Right lobe of liver (tissue), 4 donors: Measurements from ENCODE around the gene BRSK1.

Experiments used
- POLR2A ChIP-seq: fragments of 450-650 bp; IDR thresholded peaks from one replicate; pipeline ENCODE4 v1.6.1; 2017; ENCODE audit warnings: antibody characterized with exemption, mild to moderate bottlenecking
- TF ChIP-seq, protein P1 (sequence below), 4 donors: fragments of 200-600 bp in 3 of 4; fragments of 450-650 bp in 1 of 4; IDR thresholded peaks; one replicate each; pipeline versions ENCODE4 v1.5.1 to v1.8.0; 2016 to 2022; ENCODE audit warnings: antibody characterized with exemption in 4 of 4, mild to moderate bottlenecking in 2 of 4
- donor health status: DM: no; HTN: no; CAD: no.
- donor health status: DM: no; HTN: no; CAD: no.
- donor health status: DM: no; HTN: yes; CAD: no.

DNA sequence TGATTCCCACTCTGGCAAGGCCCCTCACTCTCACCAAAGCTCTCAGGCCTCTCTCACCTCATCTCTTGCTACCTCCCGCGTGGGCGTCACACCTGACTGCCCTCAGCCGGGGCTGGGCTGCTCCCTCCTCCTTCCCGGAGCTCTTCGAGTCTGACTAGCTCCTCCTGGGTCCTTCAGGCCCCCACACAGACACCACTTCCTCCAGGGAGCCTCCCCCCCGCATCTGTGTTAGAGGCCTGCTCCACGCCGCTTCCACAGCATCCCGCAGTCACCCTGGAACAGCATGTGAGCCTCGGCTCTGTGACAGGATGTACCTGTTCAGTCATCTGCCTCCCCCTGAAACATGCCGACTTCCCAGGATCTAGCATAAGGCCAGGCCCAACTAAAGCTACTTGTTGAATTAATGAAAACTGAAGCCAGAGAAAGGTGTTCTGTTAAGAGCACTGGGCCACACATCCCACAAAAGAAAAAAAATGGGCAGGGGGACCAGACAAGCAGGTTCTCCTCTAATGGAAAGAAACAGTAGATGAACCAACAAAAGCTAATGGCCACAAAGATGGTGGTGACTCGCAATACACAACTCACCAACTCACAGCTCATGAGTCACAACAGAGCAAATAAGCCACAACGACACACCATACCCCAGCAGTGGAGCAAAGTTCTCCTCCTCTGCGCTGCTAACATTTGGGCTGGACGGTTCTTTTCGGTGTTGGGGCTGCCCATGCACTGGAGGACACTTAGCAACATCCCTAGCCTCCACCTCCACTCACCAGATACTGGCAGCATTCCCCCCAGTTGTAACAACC, 28.0 kb upstream of the BRSK1 start:
- TF ChIP-seq, protein P1, sequence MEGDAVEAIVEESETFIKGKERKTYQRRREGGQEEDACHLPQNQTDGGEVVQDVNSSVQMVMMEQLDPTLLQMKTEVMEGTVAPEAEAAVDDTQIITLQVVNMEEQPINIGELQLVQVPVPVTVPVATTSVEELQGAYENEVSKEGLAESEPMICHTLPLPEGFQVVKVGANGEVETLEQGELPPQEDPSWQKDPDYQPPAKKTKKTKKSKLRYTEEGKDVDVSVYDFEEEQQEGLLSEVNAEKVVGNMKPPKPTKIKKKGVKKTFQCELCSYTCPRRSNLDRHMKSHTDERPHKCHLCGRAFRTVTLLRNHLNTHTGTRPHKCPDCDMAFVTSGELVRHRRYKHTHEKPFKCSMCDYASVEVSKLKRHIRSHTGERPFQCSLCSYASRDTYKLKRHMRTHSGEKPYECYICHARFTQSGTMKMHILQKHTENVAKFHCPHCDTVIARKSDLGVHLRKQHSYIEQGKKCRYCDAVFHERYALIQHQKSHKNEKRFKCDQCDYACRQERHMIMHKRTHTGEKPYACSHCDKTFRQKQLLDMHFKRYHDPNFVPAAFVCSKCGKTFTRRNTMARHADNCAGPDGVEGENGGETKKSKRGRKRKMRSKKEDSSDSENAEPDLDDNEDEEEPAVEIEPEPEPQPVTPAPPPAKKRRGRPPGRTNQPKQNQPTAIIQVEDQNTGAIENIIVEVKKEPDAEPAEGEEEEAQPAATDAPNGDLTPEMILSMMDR (IDR thresholded peaks at IDR 0.05): no peak
- no peak for TF ChIP-seq POLR2A
